GM12878 (cell line): ENCODE measurements around the gene APOBEC2. TPM values are rescaled to one million over a fixed set of nuclear protein-coding genes. Genes with fewer than 3 reads are reported as not detected.

ENCODE experiments used
- ATAC-seq: fragments of 200-7000 bp; cut with Tn5 transposase; 3 replicates; pipeline ENCODE4 v1.9.1; 2020; ENCODE audit warnings: mild to moderate bottlenecking, moderate library complexity
- BruUV-seq: library from RNA; stranded (reverse); fragments of 400-500 nt; replicated peaks from 2 replicates; lab custom pipeline; 2021; lab: Mats Ljungman, UMichigan
- CTCF ChIA-PET: fragments of 300-600 bp; sonication (Branson Sonifier 250); formaldehyde crosslinking; extraction: SDS; loops from one replicate; lab custom pipeline; 2021; ENCODE audit warnings: inconsistent platforms; lab: Yijun Ruan, JAX
- POLR2A ChIA-PET: fragments of 350-600 bp; formaldehyde crosslinking; extraction: SDS; loops from one replicate; lab custom pipeline; 2021; ENCODE audit warnings: inconsistent platforms; lab: Charles Lee
- RAD21 ChIA-PET: fragments of 300-600 bp; sonication (Branson Sonifier 250); formaldehyde crosslinking; loops from one replicate; lab custom pipeline; 2023; ENCODE audit warnings: antibody characterized with exemption; ENCODE audit not compliant: unreplicated experiment; lab: Charles Lee
- SMC1A ChIA-PET: fragments of 300-600 bp; sonication (Branson Sonifier 250); formaldehyde crosslinking; loops from one replicate; lab custom pipeline; 2023; ENCODE audit not compliant: unreplicated experiment, uncharacterized antibody; lab: Charles Lee
- DNase-seq: peaks from one replicate; pipeline ENCODE4 v3.0.0-alpha.2; 2011; ENCODE audit warnings: low read depth, low spot score
- FAIRE-seq: peaks from 3 replicates; lab custom pipeline; 2011; peaks lifted over from hg19 to GRCh38; lab: Jason Lieb, UNC
- H2AFZ ChIP-seq: 2 replicates; pipeline ENCODE4 v1.6.0; 2011; ENCODE audit warnings: low read depth, low read length, control low read depth; ENCODE audit not compliant: control insufficient read depth
- H3K27ac ChIP-seq: 2 replicates; pipeline ENCODE4 v1.5.1; 2011; ENCODE audit warnings: control low read depth; ENCODE audit not compliant: control insufficient read depth, insufficient read depth
- H3K27me3 ChIP-seq, 2 experiments: replicated peaks in 1 of 2; 2 replicates each; pipeline versions ENCODE4 v1.6.0 to v1.6.1; 2011; ENCODE audit warnings: low read length in 1 of 2; ENCODE audit not compliant: control insufficient read depth in 2 of 2, insufficient read depth in 2 of 2
- H3K36me3 ChIP-seq, 2 experiments: 2 replicates each; pipeline ENCODE4 v1.5.1; 2011; ENCODE audit warnings: low read length in 1 of 2; ENCODE audit not compliant: control insufficient read depth in 2 of 2, insufficient read depth in 2 of 2
- H3K4me1 ChIP-seq: 2 replicates; pipeline ENCODE4 v1.6.1; 2011; ENCODE audit warnings: mild to moderate bottlenecking, low read length, moderate library complexity, mixed read lengths; ENCODE audit not compliant: control insufficient read depth, insufficient read depth
- H3K4me2 ChIP-seq: 2 replicates; pipeline ENCODE4 v1.6.0; 2011; ENCODE audit warnings: control low read depth; ENCODE audit not compliant: control insufficient read depth, insufficient read depth
- H3K4me3 ChIP-seq: fragments of 200-600 bp; sonication (generic); 2 replicates; pipeline ENCODE4 v1.5.1; 2016
- H3K79me2 ChIP-seq: 2 replicates; pipeline ENCODE4 v1.6.0; 2011; ENCODE audit warnings: low read length; ENCODE audit not compliant: control insufficient read depth, insufficient read depth
- H3K9ac ChIP-seq: 2 replicates; pipeline ENCODE4 v1.8.0; 2011; ENCODE audit warnings: low read length, control low read depth, mixed read lengths; ENCODE audit not compliant: control insufficient read depth, insufficient read depth
- H3K9me3 ChIP-seq: replicated peaks from 3 replicates; pipeline ENCODE4 v1.5.1; 2011; ENCODE audit warnings: mild to moderate bottlenecking, low read length; ENCODE audit not compliant: control insufficient read depth, insufficient read depth
- H4K20me1 ChIP-seq: 2 replicates; pipeline ENCODE4 v1.6.0; 2011; ENCODE audit not compliant: control insufficient read depth, insufficient read depth
- BCL11A ChIP-seq: IDR thresholded peaks from 2 replicates; pipeline ENCODE4 v1.6.1; 2011; ENCODE audit warnings: low read depth, low read length
- DPF2 ChIP-seq: fragments of 450-650 bp; IDR thresholded peaks from 2 replicates; pipeline ENCODE4 v1.6.1; 2017; ENCODE audit warnings: mild to moderate bottlenecking
- NFYA ChIP-seq: IDR thresholded peaks from 2 replicates; pipeline ENCODE4 v1.6.1; 2011; ENCODE audit warnings: low read depth, mild to moderate bottlenecking, low read length, improper control_type of control experiment, borderline replicate concordance
- NR2C1 ChIP-seq: fragments of 450-650 bp; IDR thresholded peaks from 2 replicates; pipeline ENCODE4 v1.6.1; 2017; ENCODE audit warnings: antibody characterized with exemption, mild to moderate bottlenecking, moderate library complexity
- RBBP5 ChIP-seq: fragments of 200-600 bp; sonication (generic); conservative IDR thresholded peaks from 2 replicates; pipeline ENCODE4 v1.6.1; 2016
- RELA ChIP-seq: fragments of 450-650 bp; IDR thresholded peaks from 2 replicates; pipeline ENCODE4 v1.8.0; 2014; ENCODE audit warnings: borderline replicate concordance; ENCODE audit not compliant: partially characterized antibody
- RUNX3 ChIP-seq: IDR thresholded peaks from 2 replicates; pipeline ENCODE4 v1.6.1; 2012; ENCODE audit warnings: low read length, inconsistent platforms
- SMARCA5 ChIP-seq: fragments of 450-650 bp; IDR thresholded peaks from 2 replicates; pipeline ENCODE4 v1.6.1; 2017; ENCODE audit warnings: mild to moderate bottlenecking
- SREBF2 ChIP-seq: IDR thresholded peaks from 2 replicates; pipeline ENCODE4 v1.6.1; 2012; ENCODE audit warnings: mild to moderate bottlenecking, low read length
- TAF1 ChIP-seq: IDR thresholded peaks from 2 replicates; pipeline ENCODE4 v1.6.1; 2011; ENCODE audit warnings: mild to moderate bottlenecking, low read depth, low read length, borderline replicate concordance
- TBL1XR1 ChIP-seq: IDR thresholded peaks from 2 replicates; pipeline ENCODE4 v1.6.1; 2012; ENCODE audit warnings: low read depth, low read length, improper control_type of control experiment
- TCF12 ChIP-seq: IDR thresholded peaks from 2 replicates; pipeline ENCODE4 v1.6.1; 2011; ENCODE audit warnings: low read depth, mild to moderate bottlenecking, low read length
- ZNF274 ChIP-seq: IDR thresholded peaks from one replicate; pipeline ENCODE4 v1.8.0; 2011; ENCODE audit not compliant: insufficient read length, insufficient read depth
- ZSCAN29 ChIP-seq: fragments of 450-650 bp; IDR thresholded peaks from 2 replicates; pipeline ENCODE4 v1.6.1; 2017; ENCODE audit warnings: mild to moderate bottlenecking, moderate library complexity
- WGBS: methylation state at CpG from one replicate; pipeline ENCODE4 v1.1.6; 2016; ENCODE audit warnings: low lambda C conversion rate; ENCODE audit not compliant: insufficient replicate concordance, insufficient coverage; ENCODE audit errors: missing lambda C conversion rate; 5-methylcytosine and 5-hydroxymethylcytosine counted together
- in situ Hi-C: fragments of 300-500 bp; cut with MboI; formaldehyde crosslinking; loops from 9 replicates; pipeline ENCODE4 v1.14.3; 2018; ENCODE audit warnings: mixed read lengths
- intact Hi-C: fragments of 100-400 bp; cut with micrococcal nuclease; formaldehyde crosslinking; loops from one replicate; pipeline ENCODE4 v1.14.2; 2022; ENCODE audit not compliant: unreplicated experiment
- polyA plus RNA-seq, 11 experiments: library from polyadenylated mRNA; depleted of rRNA in 4 of 11; unstranded in 6 of 11; stranded (reverse) in 5 of 11; fragments of >200 nt; fragmentation: Nextera tagmentation in 4 of 11; fragmentation: Illumina TruSeq in 1 of 11; extraction: Ambion mirVana in 4 of 11; extraction: Trizol in 1 of 11; gene quantifications; 1 replicate in 1 of 11; 2 replicates in 10 of 11; pipeline versions ENCODE4 v1.2.1 to v1.2.3, GENCODE V29; 2011 to 2016; ENCODE audit warnings: inconsistent platforms in 2 of 11, missing spikeins in 2 of 11, low read depth in 1 of 11
- total RNA-seq, 4 experiments: library from RNA; depleted of rRNA in 3 of 4; stranded (reverse); fragments of >200 nt in 3 of 4; fragmentation: Illumina TruSeq in 1 of 4; extraction: Trizol in 1 of 4; gene quantifications; 2 replicates each; pipeline versions ENCODE4 v1.2.1 to v1.2.3, GENCODE V29; 2013 to 2021
- TF ChIP-seq, protein P1 (sequence below): fragments of 450-650 bp; IDR thresholded peaks from 2 replicates; pipeline ENCODE4 v1.6.1; 2017; ENCODE audit warnings: antibody characterized with exemption, mild to moderate bottlenecking, moderate library complexity
- TF ChIP-seq, protein P2 (sequence below): fragments of 450-650 bp; IDR thresholded peaks from 2 replicates; pipeline ENCODE4 v1.6.1; 2016; ENCODE audit warnings: mild to moderate bottlenecking

APOBEC2 gene
- total and polyA plus RNA-seq, 10 of the 15 experiments (the other 5 are each of a cell fraction or from before 2014, with no cell fraction given): 0.11 to 1.4 (median 0.87) TPM; not detected in 6

DNA sequence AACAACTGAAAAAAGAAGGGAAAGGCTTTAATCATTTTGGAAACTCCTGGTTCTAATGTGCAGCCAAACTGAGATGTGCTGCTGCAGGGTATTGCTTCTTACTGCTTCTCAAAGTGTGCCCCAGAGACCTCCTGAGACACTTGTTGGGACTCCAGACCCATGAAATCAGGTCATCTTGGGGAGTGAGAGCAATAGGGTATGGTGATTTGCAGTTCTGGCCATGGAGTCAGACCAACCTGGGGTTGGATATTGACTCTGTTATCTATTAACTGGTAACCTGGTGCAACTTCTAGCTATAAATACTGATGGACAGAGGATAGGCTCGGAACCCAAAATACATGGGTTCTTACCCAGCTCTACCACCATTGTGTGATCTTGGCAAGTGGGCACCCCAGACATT is 6.9 kb upstream of the APOBEC2 start:
- in situ Hi-C loops (no loop called here), intact Hi-C loops (no loop called here)
- no peak overlapping the region for H3K4me3 ChIP-seq
- no peak overlapping the region for H3K27ac ChIP-seq
- RAD21 ChIA-PET: interaction anchor here (0.9 kb wide), 1 partner anchor 17 kb away, joined by 5 read pairs; no protein-coding TSS in a partner anchor
- no peaks in the 10 kb centered on the region for H3K9me3 ChIP-seq
- DNase-seq (no peak), FAIRE-seq (no peak), ATAC-seq (no peak)
- BruUV-seq: no TSS peak
- POLR2A ChIA-PET: no interaction called here
- H4K20me1 ChIP-seq: no peaks in the 10 kb centered on the region
- H3K27me3 ChIP-seq: no peaks in the 10 kb centered on the region
- H3K4me2 ChIP-seq: no peak overlapping the region
- TF ChIP-seq, protein P1, sequence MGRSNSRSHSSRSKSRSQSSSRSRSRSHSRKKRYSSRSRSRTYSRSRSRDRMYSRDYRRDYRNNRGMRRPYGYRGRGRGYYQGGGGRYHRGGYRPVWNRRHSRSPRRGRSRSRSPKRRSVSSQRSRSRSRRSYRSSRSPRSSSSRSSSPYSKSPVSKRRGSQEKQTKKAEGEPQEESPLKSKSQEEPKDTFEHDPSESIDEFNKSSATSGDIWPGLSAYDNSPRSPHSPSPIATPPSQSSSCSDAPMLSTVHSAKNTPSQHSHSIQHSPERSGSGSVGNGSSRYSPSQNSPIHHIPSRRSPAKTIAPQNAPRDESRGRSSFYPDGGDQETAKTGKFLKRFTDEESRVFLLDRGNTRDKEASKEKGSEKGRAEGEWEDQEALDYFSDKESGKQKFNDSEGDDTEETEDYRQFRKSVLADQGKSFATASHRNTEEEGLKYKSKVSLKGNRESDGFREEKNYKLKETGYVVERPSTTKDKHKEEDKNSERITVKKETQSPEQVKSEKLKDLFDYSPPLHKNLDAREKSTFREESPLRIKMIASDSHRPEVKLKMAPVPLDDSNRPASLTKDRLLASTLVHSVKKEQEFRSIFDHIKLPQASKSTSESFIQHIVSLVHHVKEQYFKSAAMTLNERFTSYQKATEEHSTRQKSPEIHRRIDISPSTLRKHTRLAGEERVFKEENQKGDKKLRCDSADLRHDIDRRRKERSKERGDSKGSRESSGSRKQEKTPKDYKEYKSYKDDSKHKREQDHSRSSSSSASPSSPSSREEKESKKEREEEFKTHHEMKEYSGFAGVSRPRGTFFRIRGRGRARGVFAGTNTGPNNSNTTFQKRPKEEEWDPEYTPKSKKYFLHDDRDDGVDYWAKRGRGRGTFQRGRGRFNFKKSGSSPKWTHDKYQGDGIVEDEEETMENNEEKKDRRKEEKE: no peak
- no peak for TF ChIP-seq RUNX3
- TF ChIP-seq SMARCA5: no peak
- TF ChIP-seq TCF12: no peak
- TF ChIP-seq TBL1XR1: no peak
- TF ChIP-seq NFYA: no peak
- no peak for TF ChIP-seq ZNF274
- no peak for TF ChIP-seq DPF2
- TF ChIP-seq SREBF2: no peak
- TF ChIP-seq, protein P2, sequence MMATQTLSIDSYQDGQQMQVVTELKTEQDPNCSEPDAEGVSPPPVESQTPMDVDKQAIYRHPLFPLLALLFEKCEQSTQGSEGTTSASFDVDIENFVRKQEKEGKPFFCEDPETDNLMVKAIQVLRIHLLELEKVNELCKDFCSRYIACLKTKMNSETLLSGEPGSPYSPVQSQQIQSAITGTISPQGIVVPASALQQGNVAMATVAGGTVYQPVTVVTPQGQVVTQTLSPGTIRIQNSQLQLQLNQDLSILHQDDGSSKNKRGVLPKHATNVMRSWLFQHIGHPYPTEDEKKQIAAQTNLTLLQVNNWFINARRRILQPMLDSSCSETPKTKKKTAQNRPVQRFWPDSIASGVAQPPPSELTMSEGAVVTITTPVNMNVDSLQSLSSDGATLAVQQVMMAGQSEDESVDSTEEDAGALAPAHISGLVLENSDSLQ: no peak
- TF ChIP-seq RELA: no peak
- no peak for TF ChIP-seq TAF1
- no peak for TF ChIP-seq RBBP5
- TF ChIP-seq BCL11A: no peak
- no peak for TF ChIP-seq ZSCAN29
- TF ChIP-seq NR2C1: no peak
- CTCF ChIA-PET: interaction anchor here (0.8 to 2.8 kb wide), 4 partner anchors 8 to 18 kb away, joined by 3 to 12 read pairs (median 4); no protein-coding TSS in a partner anchor
- WGBS: 83% methylated on average over 1 of the region's 1 CpG
- H3K9ac ChIP-seq: no peak overlapping the region
- no peaks in the 10 kb centered on the region for H3K4me1 ChIP-seq
- H3K36me3 ChIP-seq: no peaks in the 10 kb centered on the region
- no peak overlapping the region for H2AFZ ChIP-seq
- no peaks in the 10 kb centered on the region for H3K79me2 ChIP-seq
- SMC1A ChIA-PET: interaction anchor here (1.0 to 1.4 kb wide), 2 partner anchors 11 to 136 kb away, joined by 3 read pairs; no protein-coding TSS in a partner anchor
